Neural crest cell (in vitro differentiated cells): ENCODE measurements around the gene CDH13. TPM values are rescaled to one million over a fixed set of nuclear protein-coding genes. Genes with fewer than 3 reads are reported as not detected.

Source experiments
- DNase-seq: peaks from one replicate; pipeline ENCODE4 v3.0.0; 2021; ENCODE audit warnings: low read depth, mixed read lengths, low spot score
- H3K27ac Mint-ChIP-seq: one replicate; pipeline ENCODE4 v1.8.0; 2021; ENCODE audit warnings: mild to moderate bottlenecking, mixed read lengths; ENCODE audit not compliant: unreplicated experiment
- H3K27me3 Mint-ChIP-seq: 2 replicates; pipeline ENCODE4 v1.8.0; 2021; ENCODE audit warnings: low read depth, mild to moderate bottlenecking, mixed read lengths
- H3K36me3 Mint-ChIP-seq: 2 replicates; pipeline ENCODE4 v1.8.0; 2021; ENCODE audit warnings: low read depth, mild to moderate bottlenecking, mixed read lengths
- H3K4me1 Mint-ChIP-seq: 2 replicates; pipeline ENCODE4 v1.8.0; 2021; ENCODE audit warnings: mixed read lengths
- H3K4me3 Mint-ChIP-seq: one replicate; pipeline ENCODE4 v1.8.0; 2021; ENCODE audit warnings: mild to moderate bottlenecking, mixed read lengths
- H3K9me3 Mint-ChIP-seq: 2 replicates; pipeline ENCODE4 v1.8.0; 2021; ENCODE audit warnings: mixed read lengths
- total RNA-seq: library from RNA; stranded (reverse); gene quantifications from 2 replicates; pipeline ENCODE4 v1.2.1, GENCODE V29; 2021
- TF ChIP-seq, protein P1 (sequence below): fragments of 200-600 bp; sonication (generic); conservative IDR thresholded peaks from 2 replicates; pipeline ENCODE4 v1.5.0; 2021; ENCODE audit warnings: antibody characterized with exemption, mild to moderate bottlenecking

The CDH13 gene
- total RNA-seq, 1 donor from 2014 or later: 1.1 TPM

DNA sequence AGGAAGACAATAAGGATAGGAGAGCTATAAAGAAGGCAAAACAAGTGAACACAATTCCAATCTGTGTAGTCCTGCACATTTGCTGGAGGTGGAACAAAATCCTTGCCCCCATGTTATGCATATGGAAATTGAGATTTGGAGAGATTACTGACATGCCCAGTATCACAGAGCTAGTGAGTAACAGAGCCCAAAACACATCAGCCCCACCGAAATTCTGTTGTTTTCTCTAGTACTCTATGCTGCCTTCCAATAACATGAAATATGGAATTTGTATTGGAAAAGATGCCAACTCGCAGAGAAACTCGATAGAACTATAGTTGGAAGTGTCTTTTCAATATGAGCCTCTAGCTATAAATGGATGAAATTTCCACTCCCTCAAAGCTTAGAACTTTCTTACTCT, 456.6 kb downstream of the CDH13 start:
- no peaks in the 10 kb centered on the region for H3K27me3 Mint-ChIP-seq
- H3K4me3 Mint-ChIP-seq: no peak overlapping the region
- H3K36me3 Mint-ChIP-seq: no peaks in the 10 kb centered on the region
- peaks cover 3% of the 10 kb centered on the region for H3K9me3 Mint-ChIP-seq
- TF ChIP-seq, protein P1, sequence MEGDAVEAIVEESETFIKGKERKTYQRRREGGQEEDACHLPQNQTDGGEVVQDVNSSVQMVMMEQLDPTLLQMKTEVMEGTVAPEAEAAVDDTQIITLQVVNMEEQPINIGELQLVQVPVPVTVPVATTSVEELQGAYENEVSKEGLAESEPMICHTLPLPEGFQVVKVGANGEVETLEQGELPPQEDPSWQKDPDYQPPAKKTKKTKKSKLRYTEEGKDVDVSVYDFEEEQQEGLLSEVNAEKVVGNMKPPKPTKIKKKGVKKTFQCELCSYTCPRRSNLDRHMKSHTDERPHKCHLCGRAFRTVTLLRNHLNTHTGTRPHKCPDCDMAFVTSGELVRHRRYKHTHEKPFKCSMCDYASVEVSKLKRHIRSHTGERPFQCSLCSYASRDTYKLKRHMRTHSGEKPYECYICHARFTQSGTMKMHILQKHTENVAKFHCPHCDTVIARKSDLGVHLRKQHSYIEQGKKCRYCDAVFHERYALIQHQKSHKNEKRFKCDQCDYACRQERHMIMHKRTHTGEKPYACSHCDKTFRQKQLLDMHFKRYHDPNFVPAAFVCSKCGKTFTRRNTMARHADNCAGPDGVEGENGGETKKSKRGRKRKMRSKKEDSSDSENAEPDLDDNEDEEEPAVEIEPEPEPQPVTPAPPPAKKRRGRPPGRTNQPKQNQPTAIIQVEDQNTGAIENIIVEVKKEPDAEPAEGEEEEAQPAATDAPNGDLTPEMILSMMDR: no peak
- H3K27ac Mint-ChIP-seq: no peak overlapping the region
- DNase-seq: no peak
- H3K4me1 Mint-ChIP-seq: no peaks in the 10 kb centered on the region

DNA sequence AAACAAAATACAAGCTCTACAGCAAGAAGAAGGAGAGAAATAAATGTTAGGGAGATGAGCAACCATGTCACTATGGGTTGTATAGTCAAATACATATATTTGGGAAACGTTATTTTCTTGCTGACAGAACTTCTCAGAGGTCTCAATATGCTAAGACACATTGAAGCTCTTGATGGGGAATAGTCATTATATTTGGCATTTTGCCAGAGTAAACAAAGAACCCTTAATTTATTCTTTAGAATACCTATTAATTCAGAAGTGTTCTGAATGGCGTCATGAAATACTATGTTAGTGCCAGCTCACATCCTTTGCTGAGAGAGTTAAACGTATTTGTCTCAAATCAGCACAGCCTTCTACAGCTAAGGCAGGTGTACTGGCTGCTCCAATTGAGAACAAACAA, 458.9 kb downstream of the CDH13 start:
- no peaks in the 10 kb centered on the region for H3K36me3 Mint-ChIP-seq
- H3K27ac Mint-ChIP-seq: no peak overlapping the region
- H3K4me3 Mint-ChIP-seq: no peak overlapping the region
- TF ChIP-seq, protein P1: no peak
- H3K27me3 Mint-ChIP-seq: no peaks in the 10 kb centered on the region
- DNase-seq: no peak
- peaks cover 3% of the 10 kb centered on the region for H3K9me3 Mint-ChIP-seq
- H3K4me1 Mint-ChIP-seq: no peaks in the 10 kb centered on the region

DNA sequence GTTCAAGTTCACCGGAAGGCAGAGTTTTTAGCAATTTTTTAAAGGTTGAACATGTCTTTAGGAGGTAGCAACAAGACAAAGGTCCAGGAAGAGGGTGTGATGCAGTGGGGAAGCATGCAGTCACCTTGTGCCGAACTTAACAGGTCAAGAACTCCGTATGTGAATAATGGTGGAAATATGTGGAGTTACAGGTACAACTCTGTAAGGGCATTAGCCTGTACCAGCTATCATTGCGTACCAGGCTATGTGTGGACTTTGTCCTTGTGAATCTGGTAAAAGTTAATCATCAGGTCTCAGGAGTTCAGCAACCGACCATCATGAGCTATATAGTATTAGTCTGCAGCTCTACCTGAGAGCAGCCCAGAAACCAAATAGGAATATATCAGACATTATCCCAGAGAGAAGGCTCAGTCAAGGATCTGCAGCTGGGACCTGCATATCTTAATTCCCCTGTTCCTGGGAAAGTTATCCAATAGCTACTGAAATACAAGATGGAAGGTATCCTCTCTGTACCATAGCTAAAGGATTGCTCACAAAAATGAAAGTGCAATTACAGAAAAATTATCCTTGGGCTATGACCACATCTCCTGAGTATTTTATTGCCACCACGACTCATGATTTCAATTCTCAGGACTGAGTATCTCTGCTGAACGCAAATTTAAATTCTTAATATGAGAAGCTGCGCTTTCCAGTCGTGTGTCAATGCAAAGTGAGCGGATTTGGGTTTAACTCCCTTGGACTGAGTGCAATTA, 469.3 kb downstream of the CDH13 start:
- Mint-ChIP-seq H3K4me1 (no peaks in the 10 kb centered on the region), H3K9me3 (peaks cover 10% of the 10 kb centered on the region), H3K27me3 (peaks cover 4% of the 10 kb centered on the region), H3K36me3 (peaks cover 8% of the 10 kb centered on the region), H3K27ac (no peak overlapping the region), H3K4me3 (no peak overlapping the region)
- DNase-seq: no peak
- TF ChIP-seq, protein P1: no peak

DNA sequence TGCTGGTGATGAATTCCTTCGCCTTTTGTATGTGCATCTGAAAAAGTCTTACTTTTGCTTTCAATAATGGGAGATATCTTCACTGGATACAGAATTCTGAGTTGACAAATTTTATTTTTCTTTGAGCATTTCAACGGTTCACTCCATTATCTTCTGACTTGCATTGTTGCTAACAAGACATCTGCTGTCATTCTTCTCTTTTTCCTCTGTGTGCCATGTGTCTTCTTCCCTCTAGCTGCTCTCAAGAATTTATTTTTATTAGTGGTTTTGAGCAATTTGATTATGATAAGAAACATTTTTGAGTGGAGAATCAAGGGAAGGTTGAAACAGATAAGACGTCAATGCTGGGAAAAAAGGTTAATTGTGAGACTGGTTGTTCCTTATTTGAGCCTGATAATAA, 471.8 kb downstream of the CDH13 start:
- H3K9me3 Mint-ChIP-seq: peaks cover 18% of the 10 kb centered on the region
- H3K4me1 Mint-ChIP-seq: no peaks in the 10 kb centered on the region
- no peak overlapping the region for H3K4me3 Mint-ChIP-seq
- TF ChIP-seq, protein P1: no peak
- no peak overlapping the region for H3K27ac Mint-ChIP-seq
- DNase-seq: no peak
- peaks cover 8% of the 10 kb centered on the region for H3K36me3 Mint-ChIP-seq
- peaks cover 4% of the 10 kb centered on the region for H3K27me3 Mint-ChIP-seq

DNA sequence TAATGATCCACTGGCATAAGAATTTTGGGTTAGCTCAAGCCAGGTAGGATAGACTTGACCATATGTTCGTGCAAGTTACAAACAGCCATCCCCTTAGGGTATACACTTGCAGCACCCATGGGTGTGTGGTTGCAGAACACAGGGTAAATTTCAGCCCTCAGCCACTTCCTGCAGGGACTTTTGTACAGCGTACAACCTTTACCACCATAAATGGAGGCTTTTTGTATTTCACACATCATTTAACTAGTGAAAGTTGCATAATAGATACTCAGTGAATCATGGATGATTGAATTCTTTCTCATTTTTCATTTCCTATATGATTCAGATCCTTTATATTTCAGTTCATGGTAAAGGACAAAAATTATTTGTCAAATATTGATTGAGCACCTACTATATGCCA, 473.9 kb downstream of the CDH13 start:
- no peak for DNase-seq
- peaks cover 18% of the 10 kb centered on the region for H3K9me3 Mint-ChIP-seq
- no peak overlapping the region for H3K4me3 Mint-ChIP-seq
- no peaks in the 10 kb centered on the region for H3K4me1 Mint-ChIP-seq
- TF ChIP-seq, protein P1: no peak
- H3K36me3 Mint-ChIP-seq: peaks cover 8% of the 10 kb centered on the region
- H3K27me3 Mint-ChIP-seq: peaks cover 12% of the 10 kb centered on the region
- H3K27ac Mint-ChIP-seq: no peak overlapping the region
